GM18507 (cell line): Measurements from ENCODE around the gene LY6G6C.

ENCODE experiments used
- DNase-seq: peaks from one replicate; pipeline ENCODE4 v3.0.0; 2011; ENCODE audit warnings: low read depth; ENCODE audit not compliant: insufficient read length; ENCODE audit errors: extremely low spot score
- FAIRE-seq: peaks from 2 replicates; lab custom pipeline; 2011; peaks lifted over from hg19 to GRCh38; lab: Jason Lieb, UNC

Gene LY6G6C, protein sequence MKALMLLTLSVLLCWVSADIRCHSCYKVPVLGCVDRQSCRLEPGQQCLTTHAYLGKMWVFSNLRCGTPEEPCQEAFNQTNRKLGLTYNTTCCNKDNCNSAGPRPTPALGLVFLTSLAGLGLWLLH

DNA sequence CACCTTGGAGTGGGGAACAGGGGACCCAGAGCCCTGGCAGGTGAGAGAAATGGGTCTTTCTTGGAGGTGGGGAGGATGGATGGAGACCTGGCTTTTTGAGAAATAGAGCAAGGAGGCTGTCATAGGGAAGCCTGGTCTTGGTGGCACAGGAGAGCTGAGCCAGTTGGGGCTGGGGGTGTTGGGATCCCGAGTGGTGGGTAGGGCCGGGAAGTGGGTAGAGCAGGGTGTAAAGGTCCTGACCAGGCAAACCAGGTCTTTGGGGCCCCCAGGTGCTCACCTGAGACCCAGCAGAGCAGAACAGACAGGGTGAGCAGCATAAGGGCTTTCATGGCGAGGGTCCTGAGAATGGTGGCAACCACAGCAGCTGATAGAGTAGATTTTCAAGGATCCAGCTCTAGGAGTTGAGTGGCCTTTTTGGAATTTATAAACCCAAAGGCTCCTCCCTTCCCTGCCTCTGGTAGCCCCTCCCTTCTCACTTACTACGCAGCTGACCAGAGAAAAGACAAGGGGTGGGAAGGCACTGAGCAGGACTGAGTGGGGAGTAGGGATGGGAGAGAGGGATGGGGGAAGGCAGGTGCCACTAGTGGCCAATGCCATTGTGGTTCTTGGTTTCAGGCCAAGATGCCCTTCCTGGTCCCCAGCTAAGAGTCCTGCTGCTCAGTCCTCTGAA, at the start of gene LY6G6C:
Gene LY6G6C, minus strand, starts transcription at position 396 of the 670 bp plus-strand sequence. Its CDS starts 67 bp downstream, at position 329.
- DNase-seq (no peak), FAIRE-seq (no peak)

DNA sequence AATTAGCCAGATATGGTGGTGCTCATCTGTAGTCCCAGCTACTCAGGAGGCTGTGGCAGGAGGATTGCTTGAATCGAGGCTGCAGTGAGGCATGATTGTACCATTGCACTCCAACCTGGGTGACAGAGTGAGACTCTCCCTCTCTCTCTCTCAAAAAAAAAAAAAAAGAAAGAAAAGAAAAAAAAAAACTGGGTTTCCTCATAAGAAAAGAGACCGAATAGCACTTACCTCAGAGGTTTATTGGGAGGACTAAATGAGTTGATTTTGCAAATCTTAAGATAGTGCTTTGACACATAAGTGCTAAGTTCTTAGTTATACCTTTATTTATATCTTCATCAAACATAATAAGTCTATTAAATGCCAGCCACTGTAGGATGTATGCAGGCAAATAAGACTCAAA, 49.3 kb upstream of the LY6G6C start:
- FAIRE-seq: no peak

DNA sequence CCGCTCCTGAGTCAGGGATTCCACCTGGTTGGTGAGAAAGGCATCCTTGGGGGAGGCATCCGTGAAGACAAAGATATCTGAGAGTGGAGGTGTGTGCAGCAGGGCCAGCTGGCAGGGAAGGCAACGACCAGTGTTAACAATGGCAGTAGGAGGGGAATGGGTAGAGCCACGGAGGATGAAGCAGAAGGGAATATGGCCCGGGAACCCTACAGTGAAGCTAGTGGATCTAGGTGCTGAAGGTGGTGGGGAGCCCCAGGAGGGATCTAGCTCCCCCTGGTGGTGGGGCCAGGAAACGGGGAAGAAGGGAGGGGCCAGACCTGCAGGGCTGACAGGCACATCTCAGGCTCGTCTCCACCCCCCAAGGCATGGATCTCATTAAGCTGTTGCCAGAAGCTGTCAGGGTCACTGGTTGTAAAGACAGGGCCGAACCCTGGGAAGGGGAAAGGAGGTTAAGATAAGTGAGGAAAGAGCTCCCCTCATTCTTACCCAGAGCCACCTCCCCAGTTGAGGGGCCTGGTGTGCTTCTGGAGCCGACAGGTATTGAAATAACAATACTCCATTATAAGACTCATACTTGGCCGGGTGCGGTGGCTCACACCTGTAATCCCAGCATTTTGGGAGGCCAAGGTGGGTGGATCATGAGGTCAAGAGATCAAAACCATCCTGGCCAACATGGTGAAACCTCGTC, 48.3 kb upstream of the LY6G6C start:
- FAIRE-seq (peak; percentile 74), DNase-seq (peak; percentile 80)

More for the DNA sequence above, 49.3 kb upstream of the LY6G6C start:
- no peak for DNase-seq

DNA sequence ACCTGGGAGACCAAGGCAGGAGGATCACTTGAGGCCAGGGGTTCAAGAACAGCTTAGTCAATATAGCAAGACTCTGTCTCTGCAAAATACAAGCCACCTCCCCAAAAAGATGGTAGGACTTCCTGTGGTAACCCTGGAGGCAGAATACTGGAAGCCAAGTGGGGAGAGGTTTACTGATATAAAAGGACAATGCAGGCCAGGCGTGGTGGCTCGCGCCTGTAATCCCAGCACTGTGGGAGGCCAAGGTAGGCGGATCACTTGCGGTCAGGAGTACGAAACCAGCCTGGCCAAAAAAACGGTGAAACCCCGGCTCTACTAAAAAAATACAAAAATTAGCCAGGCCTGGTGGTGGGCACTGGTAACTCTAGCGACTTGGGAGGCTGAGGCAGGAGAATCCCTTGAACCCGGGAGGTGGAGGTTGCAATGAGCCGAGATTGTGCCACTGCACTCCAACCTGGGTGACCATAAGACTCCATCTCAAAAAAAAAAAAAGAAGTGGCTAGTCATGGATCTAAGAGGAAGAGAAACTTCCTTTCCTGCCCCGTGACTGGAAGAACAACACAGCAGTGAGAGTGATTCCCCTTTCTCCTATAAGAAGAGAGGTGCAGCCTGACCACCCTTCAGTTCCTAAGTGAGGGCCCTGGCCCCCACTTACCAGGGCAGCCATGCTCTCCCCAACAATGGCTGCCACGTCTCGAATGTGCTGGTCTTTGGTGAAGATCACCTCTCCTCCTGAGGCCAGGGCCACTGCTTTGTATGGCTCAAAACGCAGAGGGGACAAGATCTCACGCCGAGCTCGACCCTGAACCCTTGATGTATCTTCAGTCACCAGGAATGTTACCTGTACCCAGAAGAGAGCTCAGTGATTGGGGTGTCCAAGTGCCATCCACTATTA, 47.1 kb upstream of the LY6G6C start:
- FAIRE-seq (no peak), DNase-seq (no peak)

DNA sequence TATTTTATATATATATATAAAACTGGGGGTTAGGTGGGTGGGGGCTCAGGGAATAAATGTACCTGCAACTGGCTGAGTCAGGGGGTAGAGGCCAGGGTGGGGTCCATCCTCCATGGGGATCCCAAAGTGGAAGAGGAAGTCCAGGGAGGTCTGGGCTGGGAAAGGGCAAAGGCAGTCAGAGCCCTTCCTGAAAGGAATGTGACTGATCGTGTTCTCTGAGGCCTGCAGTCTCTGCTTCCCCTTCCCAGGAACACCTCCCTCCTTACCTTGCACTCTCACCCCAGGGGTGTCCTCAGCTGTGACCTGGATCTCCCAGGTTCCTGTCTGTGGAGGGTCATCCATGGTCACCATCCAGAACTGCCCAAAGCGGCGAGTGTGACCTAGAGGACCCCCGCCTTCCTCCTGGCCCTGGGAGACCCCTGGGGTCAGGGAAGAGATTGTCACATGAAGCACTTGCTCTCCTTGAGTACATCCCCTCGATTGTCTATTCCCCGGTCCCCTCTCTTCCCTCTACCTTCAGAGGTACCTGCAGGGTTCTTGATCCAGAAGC, 45.6 kb upstream of the LY6G6C start:
- DNase-seq: no peak
- no peak for FAIRE-seq

DNA sequence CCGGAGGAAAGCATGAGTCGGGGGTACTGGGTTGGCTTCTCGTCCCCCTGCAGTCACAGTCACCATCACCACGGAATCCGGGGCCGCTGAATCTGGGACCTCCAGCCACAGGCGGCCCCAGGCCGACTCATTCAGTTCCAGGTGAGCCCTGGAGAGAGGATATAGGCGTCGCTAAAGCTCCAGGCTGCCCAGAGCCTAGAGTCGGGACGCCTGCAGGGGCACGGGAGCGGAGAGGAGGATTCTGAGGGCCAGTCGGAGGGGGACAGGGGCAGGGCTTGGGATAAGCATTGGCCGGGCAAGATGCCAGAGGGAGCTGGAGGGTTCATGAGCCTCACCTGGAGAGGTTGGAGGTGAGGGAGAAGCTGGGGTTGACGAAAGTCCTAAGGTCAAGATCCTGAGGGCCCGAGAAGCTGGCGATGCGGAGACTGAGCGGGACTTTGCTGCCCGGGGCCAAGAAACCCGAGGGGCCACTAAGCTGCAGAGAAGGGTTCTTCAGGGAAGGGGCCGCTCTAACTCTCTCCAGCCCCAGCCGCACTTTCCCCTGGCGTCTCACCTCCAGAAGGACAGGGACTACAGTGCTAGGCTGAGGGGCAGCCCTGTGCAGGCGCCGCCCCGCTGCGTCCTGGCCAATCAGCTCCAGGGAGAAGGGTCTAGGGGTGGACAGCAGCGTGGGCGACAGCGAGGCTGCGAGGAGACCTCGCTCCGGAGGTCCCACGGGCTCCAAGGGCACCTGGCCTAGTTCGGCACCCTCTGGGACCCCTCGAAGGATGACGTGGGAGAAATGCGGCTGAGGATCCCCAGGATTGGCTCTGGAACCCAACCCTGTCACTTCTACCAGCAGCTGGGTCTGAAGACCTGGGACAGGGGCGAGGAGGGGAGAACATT, 44.6 kb upstream of the LY6G6C start:
- FAIRE-seq: no peak
- DNase-seq: no peak

DNA sequence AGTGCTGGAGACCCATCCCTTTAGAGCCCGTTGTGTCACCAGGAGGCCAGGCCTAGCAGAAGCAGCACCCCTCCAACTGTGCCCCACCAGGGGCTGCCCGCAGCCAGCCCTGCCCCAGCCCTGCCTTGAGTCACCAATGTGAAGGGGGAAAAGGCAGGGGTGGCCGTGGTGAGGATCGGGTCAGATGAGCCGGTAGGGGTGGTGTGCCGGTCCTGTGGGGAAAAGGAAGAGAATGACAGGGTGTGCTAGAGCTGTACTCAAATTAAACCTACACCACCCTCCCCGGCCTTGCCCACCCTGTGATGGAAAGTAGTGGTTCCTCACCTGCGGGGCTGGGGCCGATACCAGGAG, 44.0 kb upstream of the LY6G6C start:
- DNase-seq (no peak), FAIRE-seq (no peak)

DNA sequence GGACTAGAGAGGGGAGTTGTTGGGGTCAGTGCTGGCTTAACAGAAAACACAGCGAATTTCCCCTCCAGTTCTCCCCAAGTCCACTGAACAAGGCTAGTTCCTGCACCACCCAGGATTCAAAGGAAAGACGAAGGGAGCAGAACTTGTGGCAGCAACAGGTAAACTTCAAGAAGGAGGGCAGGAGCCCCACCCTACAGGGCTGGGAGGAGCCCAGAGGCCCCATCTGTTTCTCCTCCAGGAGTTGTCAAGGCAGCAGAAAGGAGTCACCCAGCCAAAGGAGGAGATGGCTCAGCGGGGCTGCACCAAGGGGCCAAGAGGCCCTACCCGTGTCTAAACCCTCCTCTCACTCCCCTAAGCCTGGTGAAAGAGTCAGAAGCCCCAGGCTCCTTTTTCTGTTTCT, 42.7 kb upstream of the LY6G6C start:
- DNase-seq: no peak
- FAIRE-seq: no peak

DNA sequence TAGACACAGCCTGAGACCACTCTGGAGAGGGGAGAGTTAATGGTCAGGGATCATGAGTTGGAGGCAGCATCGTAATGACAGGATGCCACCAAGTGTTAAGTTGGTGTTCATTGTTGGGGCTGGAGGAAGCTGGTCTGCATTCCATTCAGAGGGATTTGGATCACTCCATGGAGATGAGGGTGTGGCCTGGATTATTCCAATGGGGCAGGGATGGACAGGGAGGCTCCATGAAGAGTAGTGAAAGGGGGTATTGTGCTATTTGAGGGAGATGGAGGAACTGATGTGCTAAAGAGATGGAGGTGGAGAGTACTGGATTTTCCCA, 42.0 kb upstream of the LY6G6C start:
- DNase-seq (no peak), FAIRE-seq (no peak)

DNA sequence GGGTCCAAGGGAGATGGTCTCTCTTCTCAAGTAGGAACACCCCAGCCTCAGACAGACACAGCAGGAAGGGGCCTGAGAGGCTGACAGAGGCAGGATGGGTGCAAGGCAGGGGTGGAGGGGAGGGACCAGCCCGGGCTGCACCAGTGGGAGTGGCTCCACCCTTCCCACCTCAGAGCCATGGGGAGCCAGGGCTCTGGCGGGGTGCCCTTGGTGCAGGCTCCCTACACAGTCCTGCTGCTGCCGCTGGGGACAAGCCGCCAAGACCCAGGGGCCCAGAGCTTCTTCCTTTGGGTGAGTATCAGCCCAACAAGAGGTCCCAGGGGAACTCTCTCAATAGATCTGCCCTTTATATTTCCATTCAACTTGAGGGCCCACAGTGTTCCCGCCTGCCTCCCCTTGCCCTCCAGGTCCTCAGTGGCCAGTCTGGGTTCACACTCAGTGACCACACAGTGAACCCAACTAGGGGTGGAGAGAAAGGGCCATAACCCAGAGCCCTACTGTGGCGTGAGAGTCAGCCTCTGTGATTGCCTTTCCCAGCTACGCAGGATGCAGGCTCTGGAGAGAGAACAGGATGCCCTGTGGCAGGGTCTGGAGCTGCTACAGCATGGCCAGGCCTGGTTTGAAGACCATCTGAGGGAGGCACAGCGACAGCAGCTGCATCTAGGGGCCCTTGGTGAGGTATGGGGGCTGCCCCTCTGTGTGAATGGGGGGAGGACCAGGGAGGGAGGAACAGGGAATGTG, 41.5 kb upstream of the LY6G6C start:
- DNase-seq: no peak
- no peak for FAIRE-seq

DNA sequence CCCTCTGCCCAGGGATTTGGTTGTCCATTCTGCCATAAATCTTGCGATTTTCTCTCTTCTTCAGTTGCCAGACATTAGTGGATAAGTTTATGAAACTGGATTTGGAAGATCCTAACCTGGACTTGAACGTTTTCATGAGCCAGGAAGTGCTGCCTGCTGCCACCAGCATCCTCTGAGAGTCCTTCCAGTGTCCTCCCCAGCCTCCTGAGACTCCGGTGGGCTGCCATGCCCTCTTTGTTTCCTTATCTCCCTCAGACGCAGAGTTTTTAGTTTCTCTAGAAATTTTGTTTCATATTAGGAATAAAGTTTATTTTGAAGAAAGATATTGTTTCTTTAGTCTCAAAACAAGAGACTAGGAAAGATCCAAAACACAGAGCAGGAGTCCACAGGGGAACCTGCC, 40.8 kb upstream of the LY6G6C start, which contains the start of gene SAPCD1:
Gene SAPCD1, plus strand, starts transcription at position 301 of the 400 bp plus-strand sequence. CDS start 399 bp downstream, outside the sequence.
- FAIRE-seq (no peak), DNase-seq (no peak)

DNA sequence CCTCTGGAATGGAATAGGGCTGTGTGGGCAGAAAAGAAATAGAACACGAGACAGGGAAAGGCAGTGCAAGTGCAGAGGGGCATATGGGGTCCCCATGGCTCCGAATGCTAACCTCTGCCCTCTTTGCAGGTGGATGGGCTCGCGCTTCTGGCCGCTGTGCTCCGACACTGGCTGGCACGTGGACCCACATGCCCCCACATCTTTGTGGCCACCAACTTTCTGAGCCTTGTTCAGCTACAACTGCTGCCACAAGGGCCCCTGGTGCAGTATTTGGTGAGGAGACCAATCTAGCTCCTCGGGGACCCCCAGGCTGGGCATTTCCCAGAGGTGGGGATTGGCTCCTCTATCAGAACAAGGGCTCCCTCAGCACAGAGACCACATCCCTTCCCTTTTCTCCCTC, 39.8 kb upstream of the LY6G6C start:
- FAIRE-seq: no peak

DNA sequence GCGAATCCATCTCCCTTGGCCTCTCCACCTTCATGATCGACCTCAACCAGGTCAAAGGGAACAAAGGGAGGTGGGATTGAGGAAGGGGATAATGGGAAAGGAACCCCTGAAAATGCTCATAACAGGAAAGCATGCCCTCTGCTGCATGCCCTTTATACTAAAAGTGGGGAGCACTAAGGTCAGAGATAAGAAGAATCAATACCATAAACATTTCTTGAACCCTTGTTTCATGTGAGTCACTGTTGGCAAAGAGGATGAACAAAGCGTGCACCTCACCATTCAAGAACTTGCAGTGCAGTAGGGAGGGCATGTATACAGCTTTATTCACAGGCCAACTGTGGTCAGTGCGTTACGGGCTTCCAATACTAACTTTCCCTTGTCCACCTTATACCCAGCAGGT, 39.2 kb upstream of the LY6G6C start:
- no peak for FAIRE-seq
- DNase-seq: no peak

More for the DNA sequence above, 39.8 kb upstream of the LY6G6C start:
- no peak for DNase-seq

DNA sequence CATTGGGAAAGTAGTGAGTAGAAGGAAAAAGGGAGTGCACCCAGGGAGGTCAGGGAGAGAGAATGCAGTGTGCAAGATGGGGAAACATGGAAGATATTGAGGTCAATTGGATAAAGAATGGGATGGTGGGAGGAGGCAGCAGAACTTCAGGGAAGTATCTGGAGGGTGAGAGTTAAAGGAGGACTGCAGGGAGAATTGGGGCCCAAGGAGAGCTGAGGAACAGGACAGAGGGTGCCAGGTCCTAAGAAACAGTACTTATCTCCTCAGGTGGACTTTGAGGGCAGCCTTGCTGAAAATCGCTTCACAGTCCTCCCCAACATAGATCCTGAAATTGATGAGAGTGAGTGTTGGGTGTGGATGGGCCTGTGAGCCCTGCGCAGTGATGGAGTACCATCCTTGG, 36.7 kb upstream of the LY6G6C start:
- DNase-seq: no peak
- FAIRE-seq: no peak

DNA sequence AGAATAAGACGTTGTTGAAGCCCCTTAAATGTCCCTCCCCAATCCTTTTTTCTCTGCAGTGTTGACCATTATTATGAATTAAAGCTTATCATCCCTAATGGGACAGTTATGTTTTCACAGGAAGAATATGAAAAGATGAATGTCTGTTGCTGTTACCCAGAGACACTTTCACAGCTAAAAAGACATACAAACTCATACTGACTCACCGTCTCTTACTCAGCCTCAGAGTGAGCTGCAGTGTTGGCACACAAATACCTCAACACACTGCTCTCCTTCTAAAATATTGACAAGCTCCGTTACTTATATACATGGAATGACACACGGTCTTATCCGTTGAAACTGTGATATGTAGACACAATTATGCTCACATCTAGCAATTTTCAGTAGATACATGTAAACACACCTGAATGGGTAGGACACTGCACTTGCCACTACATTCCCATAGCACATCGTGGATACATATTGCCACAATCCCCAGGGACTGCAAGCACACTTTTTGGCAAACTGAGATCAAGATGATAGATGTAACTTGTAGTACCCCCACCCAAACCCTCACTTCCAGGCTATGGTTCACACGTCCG, 31.3 kb upstream of the LY6G6C start:
- DNase-seq (no peak), FAIRE-seq (no peak)

DNA sequence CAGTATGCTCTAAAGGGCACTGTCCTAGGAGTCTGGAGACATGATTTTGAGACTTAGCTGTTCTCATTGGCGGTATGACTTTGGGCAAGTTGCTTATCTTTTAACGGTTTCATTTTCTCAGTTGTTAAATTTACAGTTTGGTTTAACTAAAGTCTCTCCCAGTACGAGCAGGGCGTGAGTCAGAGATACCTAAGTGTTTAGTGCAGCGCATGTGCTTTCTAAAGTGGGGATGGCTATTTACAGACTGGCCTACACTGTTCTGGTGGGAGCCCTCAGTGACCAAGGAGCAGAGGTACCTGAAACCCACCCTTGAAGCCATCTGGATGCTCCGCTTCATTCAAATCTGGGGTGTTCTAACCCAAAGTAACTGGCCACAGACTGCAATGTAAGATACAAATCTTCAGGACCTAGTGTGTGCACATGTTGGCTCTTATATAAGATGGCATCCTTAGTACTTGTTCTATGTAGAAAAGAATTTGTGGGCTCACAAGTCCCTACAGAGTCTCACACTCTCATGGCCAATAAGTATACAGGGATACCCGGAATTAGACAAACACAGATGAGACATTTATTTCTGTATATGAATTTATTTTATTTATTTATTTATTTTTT, 29.0 kb upstream of the LY6G6C start:
- no peak for FAIRE-seq
- DNase-seq: no peak

DNA sequence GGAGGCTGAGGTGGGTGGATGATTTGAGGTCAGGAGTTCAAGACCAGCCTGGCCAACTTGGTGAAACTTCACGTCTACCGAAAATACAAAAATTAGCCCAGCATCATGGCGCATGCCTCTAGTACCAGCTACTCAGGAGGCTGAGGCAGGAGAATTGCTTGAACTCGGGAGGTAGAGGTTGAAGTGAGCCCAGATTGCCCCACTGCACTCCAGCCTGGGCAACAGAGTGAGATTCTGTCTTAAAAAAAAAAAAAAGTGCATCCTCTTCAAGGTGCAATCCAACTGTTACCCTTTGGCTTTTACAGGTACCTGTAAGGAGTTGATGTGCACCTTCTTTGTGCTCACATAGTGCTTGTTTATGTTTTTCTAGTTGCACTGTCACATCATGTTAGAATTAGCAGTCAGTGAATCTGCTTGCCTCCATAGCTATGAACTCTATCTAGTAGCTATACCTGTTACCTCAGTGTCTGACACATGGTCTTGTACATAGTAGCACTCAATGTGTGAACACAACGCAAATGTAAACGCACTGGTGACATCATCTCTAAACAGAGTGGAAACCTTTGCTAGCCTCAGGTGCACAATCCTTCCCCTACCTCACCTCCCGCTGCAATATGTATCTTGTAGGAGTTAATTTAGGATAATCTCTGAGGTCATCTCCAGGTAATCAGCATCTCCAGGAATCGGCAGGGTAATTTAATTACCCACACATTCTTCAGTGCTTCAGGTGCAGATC, 27.9 kb upstream of the LY6G6C start:
- DNase-seq: no peak
- FAIRE-seq: no peak
